Measurements from ENCODE around the gene SDR39U1.

- no peak for TF ChIP-seq EZH2 (IDR thresholded peaks at IDR 0.05; ENCODE audit: low read length, unreplicated experiment)
- TF ChIP-seq CTCF (conservative IDR thresholded peaks at IDR 0.05; ENCODE audit: low read depth, low read length) = no peak
Observed at GRCh38 chr14:24456980-24457379, 14.4 kb upstream of the SDR39U1 start.

Measured in PC-3 (cell line).